Neural crest cell (in vitro differentiated cells): ENCODE measurements around the gene CHRNB2. TPM values are rescaled to one million over a fixed set of nuclear protein-coding genes. Genes with fewer than 3 reads are reported as not detected.

Experiments
- DNase-seq: peaks from one replicate; pipeline ENCODE4 v3.0.0; 2021; ENCODE audit warnings: low read depth, mixed read lengths, low spot score
- H3K27ac Mint-ChIP-seq: one replicate; pipeline ENCODE4 v1.8.0; 2021; ENCODE audit warnings: mild to moderate bottlenecking, mixed read lengths; ENCODE audit not compliant: unreplicated experiment
- H3K27me3 Mint-ChIP-seq: 2 replicates; pipeline ENCODE4 v1.8.0; 2021; ENCODE audit warnings: low read depth, mild to moderate bottlenecking, mixed read lengths
- H3K36me3 Mint-ChIP-seq: 2 replicates; pipeline ENCODE4 v1.8.0; 2021; ENCODE audit warnings: low read depth, mild to moderate bottlenecking, mixed read lengths
- H3K4me1 Mint-ChIP-seq: 2 replicates; pipeline ENCODE4 v1.8.0; 2021; ENCODE audit warnings: mixed read lengths
- H3K4me3 Mint-ChIP-seq: one replicate; pipeline ENCODE4 v1.8.0; 2021; ENCODE audit warnings: mild to moderate bottlenecking, mixed read lengths
- H3K9me3 Mint-ChIP-seq: 2 replicates; pipeline ENCODE4 v1.8.0; 2021; ENCODE audit warnings: mixed read lengths
- total RNA-seq: library from RNA; stranded (reverse); gene quantifications from 2 replicates; pipeline ENCODE4 v1.2.1, GENCODE V29; 2021
- TF ChIP-seq, protein P1 (sequence below): fragments of 200-600 bp; sonication (generic); conservative IDR thresholded peaks from 2 replicates; pipeline ENCODE4 v1.5.0; 2021; ENCODE audit warnings: antibody characterized with exemption, mild to moderate bottlenecking

The CHRNB2 gene
- total RNA-seq, 1 donor from 2014 or later, result 8.7 TPM

DNA sequence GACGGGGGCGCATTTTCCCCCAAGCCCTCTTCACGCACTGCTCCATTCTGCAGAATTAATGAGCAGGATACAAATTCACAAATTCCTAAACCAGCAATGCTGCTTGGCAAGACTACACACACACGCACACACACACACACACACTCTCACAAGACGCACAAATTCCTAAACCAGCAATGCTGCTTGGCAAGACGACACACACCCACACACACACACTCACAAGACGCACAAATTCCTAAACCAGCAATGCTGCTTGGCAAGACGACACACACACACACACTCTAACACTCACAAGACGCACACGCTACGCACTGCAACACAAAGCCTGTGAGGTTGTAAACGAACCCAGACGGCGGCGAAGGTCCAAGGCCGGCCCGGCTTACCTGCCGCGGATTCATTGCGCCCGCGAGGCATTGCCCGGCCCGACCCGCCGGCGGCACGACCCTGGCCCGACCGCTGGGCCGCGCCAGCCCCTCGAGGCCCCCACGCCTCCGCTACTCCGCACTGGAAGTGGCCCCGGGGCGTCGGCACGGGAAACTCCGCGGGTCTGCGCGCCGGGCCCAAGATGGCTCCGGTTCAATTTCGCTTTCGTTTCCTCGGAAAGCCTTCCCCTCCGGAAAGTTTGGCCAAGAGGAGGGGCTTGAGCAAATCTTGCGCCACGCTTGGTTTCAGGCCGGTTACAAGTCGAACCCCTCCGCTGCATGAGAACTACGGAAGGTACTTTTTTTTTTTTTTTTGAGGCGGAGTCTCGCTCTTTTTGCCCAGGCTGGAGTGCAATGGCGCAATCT, 40.2 kb downstream of the CHRNB2 start, which contains the start of gene ADAR:
Gene ADAR, minus strand, starts transcription at position 578 of the 788 bp plus-strand sequence. Its CDS starts 180 bp downstream, at position 398.
- H3K4me1 Mint-ChIP-seq, result peaks cover 68% of the 10 kb centered on the region

DNA sequence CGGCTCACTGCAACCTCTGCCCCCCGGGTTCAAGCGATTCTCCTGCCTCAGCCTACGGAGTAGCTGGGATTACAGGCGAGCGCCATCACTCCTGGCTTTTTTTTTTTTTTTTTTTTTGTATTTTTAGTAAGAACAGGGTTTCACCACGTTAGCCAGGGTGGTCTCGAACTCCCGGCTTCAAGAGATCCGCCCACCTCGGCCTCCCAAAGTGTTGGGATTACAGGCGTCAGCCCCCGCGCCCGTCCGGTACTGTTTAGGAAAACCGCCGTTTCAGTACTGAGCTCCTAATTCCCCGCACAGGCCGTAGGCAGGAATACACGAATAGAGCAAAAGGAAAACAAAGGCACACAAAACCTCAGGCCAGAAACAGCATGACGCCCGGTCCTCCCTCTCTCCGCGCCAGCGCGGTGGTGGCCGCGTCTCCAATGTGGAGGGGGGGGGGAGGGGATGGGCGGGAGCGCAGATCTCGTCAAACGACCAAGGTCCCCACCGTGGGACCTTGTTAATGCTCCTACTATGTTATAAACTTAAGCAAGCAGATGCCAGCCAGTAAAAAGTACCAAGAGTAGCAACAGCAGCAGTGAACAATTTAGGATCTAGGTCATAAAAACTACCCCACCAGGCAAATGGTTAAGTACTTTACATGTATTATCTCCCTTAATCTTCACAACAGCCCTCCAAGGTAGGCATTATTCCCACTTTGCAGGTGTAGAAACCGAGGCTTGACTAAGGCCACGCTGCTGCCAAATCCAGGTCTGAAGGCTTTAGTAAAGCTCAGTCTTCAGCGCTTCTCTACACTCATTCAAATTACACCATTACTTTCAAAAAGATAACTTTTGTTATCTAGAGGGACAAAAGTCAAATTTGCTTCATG, 41.1 kb downstream of the CHRNB2 start:
- H3K27me3 Mint-ChIP-seq, result no peaks in the 10 kb centered on the region
- H3K9me3 Mint-ChIP-seq, result no peaks in the 10 kb centered on the region
- H3K4me1 Mint-ChIP-seq, result peaks cover 67% of the 10 kb centered on the region

More for the DNA sequence above, 40.2 kb downstream of the CHRNB2 start, which contains the start of gene ADAR:
- TF ChIP-seq, protein P1, sequence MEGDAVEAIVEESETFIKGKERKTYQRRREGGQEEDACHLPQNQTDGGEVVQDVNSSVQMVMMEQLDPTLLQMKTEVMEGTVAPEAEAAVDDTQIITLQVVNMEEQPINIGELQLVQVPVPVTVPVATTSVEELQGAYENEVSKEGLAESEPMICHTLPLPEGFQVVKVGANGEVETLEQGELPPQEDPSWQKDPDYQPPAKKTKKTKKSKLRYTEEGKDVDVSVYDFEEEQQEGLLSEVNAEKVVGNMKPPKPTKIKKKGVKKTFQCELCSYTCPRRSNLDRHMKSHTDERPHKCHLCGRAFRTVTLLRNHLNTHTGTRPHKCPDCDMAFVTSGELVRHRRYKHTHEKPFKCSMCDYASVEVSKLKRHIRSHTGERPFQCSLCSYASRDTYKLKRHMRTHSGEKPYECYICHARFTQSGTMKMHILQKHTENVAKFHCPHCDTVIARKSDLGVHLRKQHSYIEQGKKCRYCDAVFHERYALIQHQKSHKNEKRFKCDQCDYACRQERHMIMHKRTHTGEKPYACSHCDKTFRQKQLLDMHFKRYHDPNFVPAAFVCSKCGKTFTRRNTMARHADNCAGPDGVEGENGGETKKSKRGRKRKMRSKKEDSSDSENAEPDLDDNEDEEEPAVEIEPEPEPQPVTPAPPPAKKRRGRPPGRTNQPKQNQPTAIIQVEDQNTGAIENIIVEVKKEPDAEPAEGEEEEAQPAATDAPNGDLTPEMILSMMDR, result no peak
- peak within 1 kb of the TSS; percentile 98 for H3K27ac Mint-ChIP-seq
- peak; percentile 59 for DNase-seq
- H3K9me3 Mint-ChIP-seq, result no peaks in the 10 kb centered on the region
- peaks cover 5% of the 10 kb centered on the region for H3K36me3 Mint-ChIP-seq
- no peaks in the 10 kb centered on the region for H3K27me3 Mint-ChIP-seq
- H3K4me3 Mint-ChIP-seq, result peak within 1 kb of the TSS; percentile 93

DNA sequence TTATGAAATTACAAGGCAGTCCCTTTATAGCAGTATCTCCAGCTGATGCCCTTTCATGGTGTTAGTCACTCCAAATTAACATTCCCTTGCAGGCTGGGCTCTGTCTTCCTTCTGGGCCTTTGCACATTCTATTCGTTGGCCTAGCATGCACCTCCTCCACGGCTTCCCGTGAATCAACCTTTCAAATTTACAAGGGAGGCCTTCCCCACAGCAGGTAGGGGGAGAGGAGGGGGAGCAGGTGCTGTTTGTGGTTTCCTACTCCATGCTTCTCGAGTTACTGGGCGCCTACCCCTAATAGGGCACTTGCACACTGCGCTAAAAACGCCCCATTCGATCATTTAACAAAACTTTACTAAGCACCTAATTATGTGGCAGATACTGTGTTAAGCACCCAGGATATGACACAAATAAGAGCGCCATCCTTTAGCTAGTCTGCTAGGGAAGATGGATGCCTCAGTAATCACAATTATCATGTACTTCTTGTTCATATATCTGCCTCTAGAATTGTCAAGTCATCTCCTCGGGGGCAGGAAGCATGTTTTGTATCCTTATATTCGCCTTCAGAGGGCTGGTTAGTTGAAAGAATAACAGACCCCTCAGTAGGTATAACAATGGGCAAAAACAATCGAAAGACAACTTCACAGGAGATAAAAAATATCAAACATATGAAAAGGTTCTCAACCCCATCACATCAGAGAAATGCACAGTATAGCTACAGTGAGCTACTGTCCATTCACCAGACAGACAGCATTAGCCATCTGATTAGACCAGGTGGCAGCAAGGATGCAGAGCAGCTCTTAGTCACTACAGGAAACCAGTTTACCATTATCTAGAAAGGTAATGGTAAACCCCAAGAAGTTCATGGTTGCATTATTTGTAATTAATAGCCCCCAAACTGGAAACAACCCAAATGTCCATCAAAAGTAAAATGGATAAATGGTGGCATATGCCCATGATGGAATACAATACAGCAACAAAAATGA, 42.1 kb downstream of the CHRNB2 start:
- DNase-seq, result no peak
- Mint-ChIP-seq H3K9me3 (no peaks in the 10 kb centered on the region), H3K27ac (no peak overlapping the region), H3K36me3 (peaks cover 2% of the 10 kb centered on the region), H3K4me1 (peaks cover 69% of the 10 kb centered on the region), H3K27me3 (no peaks in the 10 kb centered on the region), H3K4me3 (peak overlapping the region; percentile 93)
- TF ChIP-seq, protein P1, result no peak

More for the DNA sequence above, 41.1 kb downstream of the CHRNB2 start:
- TF ChIP-seq, protein P1, result no peak
- peak; percentile 36 for DNase-seq
- Mint-ChIP-seq H3K4me3 (peak overlapping the region; percentile 93), H3K36me3 (peaks cover 5% of the 10 kb centered on the region), H3K27ac (peak overlapping the region; percentile 98)

DNA sequence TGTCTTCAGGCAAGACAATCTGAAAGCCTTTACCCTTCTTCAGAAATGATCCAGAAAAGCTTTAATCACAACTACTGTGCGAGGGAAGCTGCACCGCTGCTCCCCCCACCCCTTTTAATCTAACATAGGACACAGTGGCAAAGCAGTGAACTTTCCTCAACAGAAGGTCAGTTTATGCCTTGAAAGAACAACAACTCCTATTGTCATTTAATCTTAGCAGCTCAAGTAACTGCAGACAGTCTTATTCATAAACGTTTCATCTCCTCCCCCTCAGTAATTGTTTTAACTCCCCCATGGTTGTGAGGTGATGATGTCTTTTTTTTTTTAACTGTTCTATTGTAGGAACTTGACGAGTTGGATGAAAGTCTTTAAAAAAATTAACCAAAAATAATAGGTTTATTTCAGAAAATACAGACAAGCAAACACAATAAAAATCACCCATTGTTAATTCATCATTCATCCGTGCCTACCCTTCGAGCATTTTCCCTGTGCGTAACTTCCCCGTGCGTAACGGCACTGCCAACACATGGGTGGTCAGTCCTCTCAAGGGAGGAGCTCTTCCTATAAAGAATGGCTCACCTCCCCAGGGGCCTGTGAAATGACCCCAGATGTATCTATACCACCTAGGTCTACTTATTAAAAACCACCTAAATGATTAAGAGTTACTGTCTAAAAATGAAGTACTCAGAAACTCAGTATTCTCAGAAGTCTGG, 43.7 kb downstream of the CHRNB2 start:
- H3K27me3 Mint-ChIP-seq, result no peaks in the 10 kb centered on the region

More for the DNA sequence above, 43.7 kb downstream of the CHRNB2 start:
- H3K27ac Mint-ChIP-seq, result peak overlapping the region; percentile 65
- H3K4me3 Mint-ChIP-seq, result peak overlapping the region; percentile 82
- no peaks in the 10 kb centered on the region for H3K9me3 Mint-ChIP-seq
- TF ChIP-seq, protein P1, result no peak
- H3K4me1 Mint-ChIP-seq, result peaks cover 66% of the 10 kb centered on the region
- DNase-seq, result no peak
- H3K36me3 Mint-ChIP-seq, result no peaks in the 10 kb centered on the region
